Ramos (cell line): Measurements from ENCODE around the gene SH3RF1.

ENCODE experiments used
- in situ Hi-C: fragments of 300-500 bp; cut with MboI; formaldehyde crosslinking; loops from one replicate; pipeline ENCODE4 v1.14.3; 2022; ENCODE audit warnings: low sequenced_read_pairs; ENCODE audit not compliant: unreplicated experiment

The SH3RF1 gene

DNA sequence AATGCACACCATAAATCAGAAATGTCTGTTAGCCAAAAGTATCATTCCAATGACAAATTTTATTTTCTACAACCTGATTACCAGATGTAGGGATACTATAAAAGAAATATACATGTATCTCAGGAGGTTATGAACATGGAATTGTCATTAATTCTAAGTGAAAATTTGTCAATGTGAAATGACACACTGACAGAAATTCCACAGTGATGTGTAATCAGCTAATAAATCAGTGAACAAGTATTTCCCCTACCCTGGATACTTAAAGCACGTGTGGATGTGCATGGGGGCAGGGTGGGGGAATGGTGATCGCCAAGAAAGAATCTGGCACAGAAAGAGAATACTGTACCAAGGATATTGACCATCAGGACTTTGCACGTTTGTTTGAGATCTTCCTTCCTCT is 123.6 kb downstream of the SH3RF1 start:
- in situ Hi-C loops, result no loop called here

DNA sequence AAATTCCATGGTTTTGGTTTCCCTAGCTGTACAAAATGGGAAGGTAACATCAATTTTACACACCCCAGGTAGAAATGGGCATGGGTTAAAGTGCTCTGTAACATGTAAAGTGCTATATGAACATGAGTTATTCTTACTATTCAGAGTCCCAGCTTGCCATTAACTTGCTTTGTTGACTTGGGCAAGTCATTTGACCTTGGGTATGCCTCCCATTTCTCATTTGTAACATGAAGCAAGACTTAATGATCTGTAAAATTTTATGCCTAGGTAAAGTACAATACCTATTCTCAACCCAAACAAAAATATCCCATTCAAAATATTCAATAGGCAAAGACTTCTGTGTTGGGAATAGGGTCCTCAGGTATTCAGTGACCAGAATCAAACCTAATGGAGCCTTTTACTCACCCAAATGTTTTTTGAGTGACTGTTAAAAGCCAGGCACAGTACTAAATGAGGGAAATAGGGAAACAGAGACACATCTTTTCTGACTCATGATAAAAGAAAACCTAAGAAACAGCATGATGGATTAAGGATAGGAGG is 126.6 kb downstream of the SH3RF1 start:
- in situ Hi-C loops, result no loop called here

DNA sequence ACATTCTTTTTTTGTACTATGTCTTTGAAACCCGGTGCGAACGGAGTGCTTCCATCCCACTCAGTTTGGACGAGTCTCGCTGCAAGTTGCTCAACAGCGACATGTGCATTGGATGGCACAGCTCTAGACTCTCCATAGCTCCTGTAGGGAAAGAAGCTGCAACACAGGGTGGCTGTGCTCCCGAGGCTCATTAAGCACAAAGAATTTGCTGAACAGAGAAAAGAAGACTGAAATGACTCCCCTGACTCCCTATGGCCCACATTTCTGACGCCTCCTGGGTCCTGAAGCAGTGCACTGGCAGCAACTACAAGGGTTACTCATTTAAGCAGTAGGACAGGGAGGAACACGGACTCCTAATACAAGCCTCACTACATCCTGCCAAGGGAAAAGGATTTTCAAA is 127.4 kb downstream of the SH3RF1 start:
- in situ Hi-C loops, result no loop called here

GRCh38 chr4:169142906-169143305 is 127.8 kb downstream of the SH3RF1 start:
- in situ Hi-C loops, result no loop called here

DNA sequence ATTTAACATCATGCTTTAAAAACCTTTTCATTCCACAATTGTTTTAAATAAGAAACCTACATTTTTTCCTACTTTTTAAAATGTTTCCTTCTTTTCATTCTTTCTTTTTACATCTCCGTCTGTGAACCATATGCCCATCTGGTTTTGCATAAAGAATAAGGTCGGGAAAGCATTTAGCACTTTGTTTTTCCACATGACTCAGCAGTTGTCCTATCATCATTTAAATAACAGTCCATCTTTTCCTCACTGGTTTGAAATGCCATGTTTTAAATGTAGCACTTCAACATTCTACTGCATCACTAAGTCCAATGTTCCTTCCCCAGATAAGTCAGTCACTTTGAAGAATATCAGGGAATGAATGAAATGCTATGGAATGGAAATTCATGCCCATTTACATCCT is 128.4 kb downstream of the SH3RF1 start:
- in situ Hi-C loops, result no loop called here

- in situ Hi-C loops, result no loop called here
Observed at GRCh38 chr4:169139021-169139420, 131.7 kb downstream of the SH3RF1 start.

GRCh38 chr4:169137558-169137920 is 133.2 kb downstream of the SH3RF1 start:
- in situ Hi-C loops, result no loop called here

GRCh38 chr4:169136796-169137557 is 133.8 kb downstream of the SH3RF1 start:
- in situ Hi-C loops, result no loop called here

DNA sequence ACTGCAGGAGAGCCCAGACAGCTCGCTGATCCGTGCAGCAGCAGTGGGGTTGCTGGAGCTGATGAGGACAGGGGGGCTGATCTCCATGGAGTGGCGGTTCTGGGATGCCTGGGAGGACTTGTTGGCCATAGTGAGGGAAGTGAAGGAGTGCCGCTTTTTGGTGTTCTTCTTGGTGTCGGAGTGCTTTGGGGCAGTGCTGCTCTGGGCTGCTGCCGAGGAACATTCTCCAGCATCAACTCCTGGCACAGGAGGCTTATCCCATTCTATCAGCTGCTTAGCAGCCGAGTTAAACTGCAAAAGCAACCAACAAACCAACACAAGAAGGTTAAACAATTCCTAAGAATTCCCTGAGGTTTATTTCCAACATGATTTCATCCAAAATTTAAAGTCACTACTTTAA is 134.4 kb downstream of the SH3RF1 start:
- in situ Hi-C loops, result no loop called here

DNA sequence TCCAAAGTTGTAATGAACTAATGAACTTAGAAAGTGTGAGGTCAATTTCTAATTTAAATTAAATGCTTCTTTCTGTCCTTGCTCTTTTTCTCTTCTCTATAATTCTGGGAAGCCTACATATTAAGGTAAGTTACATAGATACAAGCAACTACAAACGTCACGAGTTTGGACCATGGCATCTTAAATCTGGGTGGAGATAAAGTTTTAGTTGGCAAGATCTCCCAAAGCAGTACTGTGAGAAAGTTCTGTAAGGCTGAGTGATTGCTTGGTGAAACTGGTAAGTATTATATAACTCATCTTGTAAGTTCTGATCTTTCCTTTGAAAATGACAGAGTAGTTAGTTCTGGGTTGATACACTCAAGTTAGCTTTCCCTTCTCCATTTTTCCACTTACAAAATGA is 135.0 kb downstream of the SH3RF1 start:
- in situ Hi-C loops, result no loop called here

DNA sequence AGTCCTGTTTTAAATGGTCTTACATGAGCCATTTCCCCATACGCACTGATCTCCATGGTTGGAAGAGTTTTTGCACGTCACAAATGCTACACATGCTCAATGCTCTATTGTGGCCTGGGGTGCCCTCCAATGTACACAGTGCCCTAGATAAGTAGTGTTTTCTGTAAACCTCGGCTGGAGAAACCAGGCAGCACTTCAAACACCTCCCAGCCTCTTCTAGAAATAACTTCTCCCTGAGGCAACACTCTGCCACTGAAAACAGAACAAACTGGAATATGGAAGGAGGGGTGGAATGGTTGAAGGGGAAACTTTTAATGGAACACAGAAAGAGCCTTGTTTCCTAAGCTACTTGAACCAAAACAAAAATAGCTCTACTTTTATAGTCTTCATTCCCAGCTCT is 136.8 kb downstream of the SH3RF1 start:
- in situ Hi-C loops, result no loop called here

DNA sequence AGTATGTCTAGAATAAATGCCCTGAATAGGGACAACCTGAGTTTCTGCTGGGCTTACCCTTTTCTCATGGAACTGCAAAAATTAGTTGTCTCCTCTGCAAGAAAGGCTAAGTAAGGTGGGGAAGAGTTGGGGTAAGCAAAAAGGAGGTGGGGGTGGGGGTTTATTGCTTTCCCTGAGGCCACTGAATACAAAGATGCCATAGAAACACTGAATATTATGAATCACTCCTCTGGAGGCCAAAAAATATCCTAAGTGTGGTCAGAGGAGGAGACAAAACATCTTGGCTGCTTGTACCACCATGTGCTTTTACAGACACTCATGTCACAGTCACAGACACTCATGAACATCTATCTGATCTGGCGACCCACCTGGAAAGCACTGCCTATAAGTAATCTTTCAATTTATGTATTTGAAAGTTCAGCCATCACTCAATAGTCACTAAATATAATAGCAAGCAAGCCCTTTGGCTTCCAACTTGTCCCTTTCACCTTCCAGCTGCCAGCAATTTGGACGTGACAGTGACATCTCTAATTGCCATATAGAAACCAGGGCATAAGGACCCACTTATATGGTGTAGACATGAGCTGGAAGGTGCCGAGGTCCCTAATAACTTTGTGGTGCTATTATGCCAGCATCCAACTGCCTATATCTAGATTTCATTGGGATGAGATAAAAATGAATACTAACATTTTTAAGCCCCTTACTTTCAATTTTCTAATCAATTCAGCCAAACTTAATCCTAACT is 138.0 kb downstream of the SH3RF1 start:
- in situ Hi-C loops, result no loop called here

GRCh38 chr4:169131556-169132208 is 139.1 kb downstream of the SH3RF1 start:
- in situ Hi-C loops, result no loop called here

DNA sequence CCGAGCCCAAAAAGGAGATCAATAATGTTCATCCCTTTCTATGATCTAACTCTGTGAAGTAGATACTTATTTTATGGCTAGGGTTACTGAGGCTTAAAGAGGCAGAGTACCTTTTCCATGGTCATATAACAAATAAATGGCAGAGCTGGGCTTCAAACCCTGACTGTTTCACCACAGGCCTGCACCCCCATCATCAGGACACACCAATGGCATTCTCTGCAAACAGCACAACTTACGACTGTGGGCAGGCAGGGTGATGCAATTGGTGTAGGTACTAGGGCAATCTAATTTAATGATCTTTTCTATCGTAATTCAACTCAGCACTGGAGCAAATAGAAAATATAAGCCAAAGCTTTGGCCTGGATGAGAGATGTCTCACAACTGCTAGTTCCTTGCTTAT is 141.9 kb downstream of the SH3RF1 start:
- in situ Hi-C loops, result no loop called here

DNA sequence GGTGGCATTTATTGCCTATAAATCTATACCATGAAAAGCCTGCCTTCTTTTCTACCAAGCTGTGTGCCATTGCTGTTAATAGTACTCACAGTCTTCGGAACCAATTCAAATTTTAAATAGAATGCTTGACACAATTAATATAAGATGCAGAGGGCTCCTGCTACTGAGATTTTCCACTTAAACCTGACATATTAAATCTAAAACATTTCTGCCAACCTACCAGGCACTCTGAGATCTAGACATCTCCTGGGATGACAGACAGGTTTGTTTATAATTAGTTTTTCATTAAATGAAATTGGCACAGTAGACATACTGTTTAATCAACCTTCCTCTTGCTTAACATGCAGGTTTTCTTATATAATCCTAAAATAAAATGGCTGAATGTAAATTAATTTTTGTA is 143.4 kb downstream of the SH3RF1 start:
- in situ Hi-C loops, result no loop called here

GRCh38 chr4:169124661-169125060 is 146.1 kb downstream of the SH3RF1 start:
- in situ Hi-C loops, result no loop called here

GRCh38 chr4:169122422-169122821 is 148.3 kb downstream of the SH3RF1 start:
- in situ Hi-C loops, result no loop called here

GRCh38 chr4:169121861-169122382 is 148.8 kb downstream of the SH3RF1 start:
- in situ Hi-C loops, result no loop called here

DNA sequence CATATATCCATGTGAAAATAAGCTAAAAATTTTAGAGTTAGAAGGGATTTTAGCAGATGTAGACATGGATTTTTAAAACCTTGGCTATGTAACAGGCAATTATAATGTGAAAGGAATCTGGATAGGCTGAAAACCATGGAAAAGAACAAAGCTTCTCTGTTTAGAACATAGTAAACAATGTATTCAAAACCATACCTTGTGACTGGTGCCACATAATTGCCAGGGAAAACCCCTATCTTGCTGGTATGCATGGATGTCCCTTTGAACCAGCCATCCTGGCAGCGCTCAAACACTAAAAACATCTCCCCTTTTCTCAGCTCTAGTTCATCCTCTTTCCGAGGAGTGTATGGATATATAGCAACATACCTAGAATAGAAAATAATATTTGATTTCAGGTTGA is 150.1 kb downstream of the SH3RF1 start:
- in situ Hi-C loops, result no loop called here

- in situ Hi-C loops, result no loop called here
Observed at GRCh38 chr4:169119536-169119935, 151.2 kb downstream of the SH3RF1 start.

DNA sequence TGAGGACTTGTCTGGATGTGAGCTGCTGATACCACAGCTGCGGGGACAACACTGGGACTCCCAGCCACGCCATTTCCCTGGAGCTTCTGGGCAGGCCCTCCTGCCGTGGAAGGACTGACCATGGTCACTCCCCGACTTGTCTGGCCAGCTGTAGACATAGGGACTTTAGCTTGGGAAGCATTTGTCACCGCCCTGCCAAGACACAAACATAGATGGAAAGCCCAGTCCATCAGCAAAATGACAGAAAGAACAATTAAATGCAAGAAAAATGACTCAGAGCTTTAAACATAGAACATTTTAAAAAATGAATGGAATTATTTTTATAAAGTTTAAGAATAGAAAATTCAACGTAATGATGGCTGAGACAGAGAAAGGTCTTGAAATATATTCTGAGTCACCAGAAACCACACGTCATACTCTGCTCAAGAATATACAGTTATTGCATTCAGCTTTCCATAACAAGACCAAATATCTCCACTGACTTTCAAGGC is 153.1 kb downstream of the SH3RF1 start:
- in situ Hi-C loops, result no loop called here
